KOPT-K1 (cell line): ENCODE data around the gene ZNF423.

Experiments used
- H3K27ac ChIP-seq: fragments of 200-600 bp; sonication (generic); 2 replicates; pipeline ENCODE4 v1.5.1; 2016; ENCODE audit warnings: antibody characterized with exemption, mild to moderate bottlenecking, low read depth, low read length; ENCODE audit not compliant: poor library complexity, severe bottlenecking
- H3K36me3 ChIP-seq: fragments of 200-600 bp; sonication (generic); 2 replicates; pipeline ENCODE4 v1.5.1; 2017; ENCODE audit warnings: antibody characterized with exemption, mild to moderate bottlenecking, low read length, moderate library complexity; ENCODE audit not compliant: insufficient read depth
- H3K9me3 ChIP-seq: fragments of 200-600 bp; sonication (generic); 2 replicates; pipeline ENCODE4 v1.5.1; 2017; ENCODE audit warnings: antibody characterized with exemption, low read length, mild to moderate bottlenecking; ENCODE audit not compliant: insufficient read depth, poor library complexity, severe bottlenecking

Gene ZNF423

GRCh38 chr16:49708491-49708890 lies 147.4 kb downstream of the ZNF423 start:
- no peaks in the 10 kb centered on the region for H3K9me3 ChIP-seq
- no peak overlapping the region for H3K27ac ChIP-seq
- no peaks in the 10 kb centered on the region for H3K36me3 ChIP-seq

GRCh38 chr16:49706620-49707355 lies 149.1 kb downstream of the ZNF423 start:
- Histone ChIP-seq H3K36me3 (no peaks in the 10 kb centered on the region), H3K9me3 (no peaks in the 10 kb centered on the region), H3K27ac (no peak overlapping the region)

- Histone ChIP-seq H3K27ac (no peak overlapping the region), H3K36me3 (no peaks in the 10 kb centered on the region), H3K9me3 (no peaks in the 10 kb centered on the region)
Measured at GRCh38 chr16:49704586-49705155, 151.2 kb downstream of the ZNF423 start.

GRCh38 chr16:49703483-49703882 lies 152.4 kb downstream of the ZNF423 start:
- Histone ChIP-seq H3K27ac (no peak overlapping the region), H3K9me3 (no peaks in the 10 kb centered on the region), H3K36me3 (no peaks in the 10 kb centered on the region)

- no peaks in the 10 kb centered on the region for H3K9me3 ChIP-seq
- H3K27ac ChIP-seq = no peak overlapping the region
- H3K36me3 ChIP-seq = no peaks in the 10 kb centered on the region
Measured at GRCh38 chr16:49701789-49702494, 154.0 kb downstream of the ZNF423 start.

GRCh38 chr16:49701065-49701685 lies 154.7 kb downstream of the ZNF423 start:
- no peak overlapping the region for H3K27ac ChIP-seq

GRCh38 chr16:49700251-49701064 lies 155.5 kb downstream of the ZNF423 start:
- H3K9me3 ChIP-seq = no peaks in the 10 kb centered on the region
- no peaks in the 10 kb centered on the region for H3K36me3 ChIP-seq
- no peak overlapping the region for H3K27ac ChIP-seq

More at GRCh38 chr16:49701065-49701685, 154.7 kb downstream of the ZNF423 start:
- no peaks in the 10 kb centered on the region for H3K9me3 ChIP-seq
- no peaks in the 10 kb centered on the region for H3K36me3 ChIP-seq

GRCh38 chr16:49699841-49700175 lies 156.1 kb downstream of the ZNF423 start:
- no peaks in the 10 kb centered on the region for H3K36me3 ChIP-seq
- H3K9me3 ChIP-seq = no peaks in the 10 kb centered on the region
- no peak overlapping the region for H3K27ac ChIP-seq

GRCh38 chr16:49698931-49699840 lies 156.7 kb downstream of the ZNF423 start:
- H3K27ac ChIP-seq = no peak overlapping the region
- no peaks in the 10 kb centered on the region for H3K9me3 ChIP-seq
- H3K36me3 ChIP-seq = no peaks in the 10 kb centered on the region

- no peaks in the 10 kb centered on the region for H3K9me3 ChIP-seq
- no peaks in the 10 kb centered on the region for H3K36me3 ChIP-seq
- no peak overlapping the region for H3K27ac ChIP-seq
Measured at GRCh38 chr16:49698453-49698815, 157.5 kb downstream of the ZNF423 start.

- no peaks in the 10 kb centered on the region for H3K36me3 ChIP-seq
- H3K27ac ChIP-seq = no peak overlapping the region
- H3K9me3 ChIP-seq = no peaks in the 10 kb centered on the region
Measured at GRCh38 chr16:49697631-49698452, 158.1 kb downstream of the ZNF423 start.

GRCh38 chr16:49696414-49697101 lies 159.4 kb downstream of the ZNF423 start:
- H3K27ac ChIP-seq = no peak overlapping the region
- no peaks in the 10 kb centered on the region for H3K36me3 ChIP-seq
- H3K9me3 ChIP-seq = no peaks in the 10 kb centered on the region
